Body of pancreas (tissue), 4 donors: ENCODE measurements around the gene DDX20.

ENCODE experiments used
- CTCF ChIP-seq, 7 experiments: fragments of 450-650 bp in 4 of 7; fragments of 200-600 bp in 3 of 7; sonication (generic) in 3 of 7; IDR thresholded peaks; one replicate each; pipeline ENCODE4 v1.5.1; 2016 to 2019; ENCODE audit warnings: antibody characterized with exemption in 7 of 7
- POLR2A ChIP-seq, 3 donors: fragments of 450-650 bp; IDR thresholded peaks; one replicate each; pipeline ENCODE4 v1.6.1; 2016; ENCODE audit warnings: antibody characterized with exemption in 3 of 3, mild to moderate bottlenecking in 2 of 3

GRCh38 chr1:111717450-111717849 lies 38.3 kb upstream of the DDX20 start:
- no peak for TF ChIP-seq CTCF (IDR thresholded peaks at IDR 0.05)
- no peak for TF ChIP-seq POLR2A (IDR thresholded peaks at IDR 0.05)
